GM19238 (cell line): ENCODE results near the gene RPS15A.
"Not testable (repeated sequence)": the region's sequence is repeated elsewhere in the genome, so short reads cannot be mapped to it uniquely, and the experiment has no call there.

Experiments used
- DNase-seq: peaks from one replicate; pipeline ENCODE4 v3.0.0; 2011; ENCODE audit warnings: low spot score; ENCODE audit not compliant: insufficient read length

RPS15A gene

DNA sequence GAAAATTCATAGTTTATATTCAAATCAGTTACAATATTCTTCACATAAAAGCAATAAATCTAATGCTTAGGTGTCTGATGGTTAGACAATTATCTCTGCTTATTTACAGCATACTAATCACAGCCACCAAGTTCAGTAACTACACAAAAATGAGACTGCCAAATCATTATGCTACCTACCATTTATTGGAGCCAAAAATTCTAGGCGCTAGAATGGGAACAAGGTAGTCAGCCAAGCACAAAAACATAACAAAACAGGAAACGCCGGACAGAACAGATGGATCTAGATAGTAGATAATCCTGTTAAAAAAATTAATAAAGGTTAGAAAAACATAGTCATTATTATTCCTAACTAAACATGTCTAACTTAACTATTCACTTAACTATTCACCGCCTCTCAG, 7.6 kb upstream of the RPS15A start:
- no peak for DNase-seq

DNA sequence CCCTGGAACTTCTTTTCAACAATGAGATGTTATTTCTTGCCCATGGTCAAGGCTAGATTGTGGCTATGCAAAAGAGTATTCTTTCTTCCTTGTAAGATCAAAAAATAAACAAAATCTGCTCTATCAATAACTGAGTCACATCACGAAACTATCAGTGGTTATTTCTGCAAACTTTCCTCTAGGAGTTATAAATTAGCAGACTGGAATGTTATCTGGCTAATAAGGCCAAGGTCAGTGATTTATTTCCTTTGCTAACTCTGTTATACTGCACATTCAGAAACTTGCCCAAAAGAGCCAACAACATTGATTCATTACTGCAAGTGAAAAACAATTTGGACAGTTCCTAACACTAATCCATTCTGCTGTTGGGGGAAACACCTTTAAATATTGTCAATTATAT, 6.2 kb upstream of the RPS15A start:
- DNase-seq, result no peak

DNA sequence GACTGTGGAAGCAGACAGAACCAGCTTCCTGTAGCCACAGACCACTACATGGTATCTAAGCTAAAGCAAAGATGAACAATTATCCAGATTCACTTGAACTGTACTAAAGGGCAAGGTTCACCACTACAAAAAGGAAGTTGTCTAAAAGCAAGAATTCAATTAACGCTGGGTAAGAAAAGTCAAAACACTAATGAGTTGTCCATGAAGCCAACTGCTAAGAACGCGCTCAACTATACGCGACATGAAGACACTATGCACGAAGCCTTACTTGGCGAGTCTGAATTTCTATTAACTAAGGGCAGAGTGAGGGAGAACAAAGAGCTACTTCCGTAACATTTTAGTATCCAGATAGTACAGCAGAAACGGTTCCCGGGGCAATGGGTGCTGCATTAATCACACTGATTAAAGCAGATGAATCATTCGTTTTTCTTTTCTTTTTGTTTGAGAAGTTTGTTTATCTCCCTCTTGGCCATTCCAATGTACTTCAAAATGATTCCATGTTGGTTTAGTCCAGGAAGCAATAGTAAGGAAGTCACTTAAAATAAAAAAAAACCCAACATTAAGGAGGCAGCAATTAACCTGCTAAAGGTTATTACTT, 2.8 kb upstream of the RPS15A start:
- DNase-seq, result no peak

DNA sequence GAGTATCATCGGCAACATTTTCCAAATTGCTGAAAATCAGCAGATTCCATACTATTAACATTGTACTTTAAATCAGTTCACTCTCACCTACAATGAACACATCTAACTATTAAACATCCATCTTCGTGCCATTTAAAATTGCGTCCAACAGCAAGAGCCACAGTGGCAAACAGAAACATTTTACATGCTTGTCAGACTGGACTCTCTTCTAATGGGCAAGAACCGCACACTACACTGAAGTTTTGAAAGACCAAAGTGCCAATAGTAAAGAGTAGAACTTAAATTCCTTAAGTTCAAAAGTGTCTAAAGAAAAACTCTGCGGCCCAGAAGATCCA, 652 bp downstream of the RPS15A start:
- no peak for DNase-seq

DNA sequence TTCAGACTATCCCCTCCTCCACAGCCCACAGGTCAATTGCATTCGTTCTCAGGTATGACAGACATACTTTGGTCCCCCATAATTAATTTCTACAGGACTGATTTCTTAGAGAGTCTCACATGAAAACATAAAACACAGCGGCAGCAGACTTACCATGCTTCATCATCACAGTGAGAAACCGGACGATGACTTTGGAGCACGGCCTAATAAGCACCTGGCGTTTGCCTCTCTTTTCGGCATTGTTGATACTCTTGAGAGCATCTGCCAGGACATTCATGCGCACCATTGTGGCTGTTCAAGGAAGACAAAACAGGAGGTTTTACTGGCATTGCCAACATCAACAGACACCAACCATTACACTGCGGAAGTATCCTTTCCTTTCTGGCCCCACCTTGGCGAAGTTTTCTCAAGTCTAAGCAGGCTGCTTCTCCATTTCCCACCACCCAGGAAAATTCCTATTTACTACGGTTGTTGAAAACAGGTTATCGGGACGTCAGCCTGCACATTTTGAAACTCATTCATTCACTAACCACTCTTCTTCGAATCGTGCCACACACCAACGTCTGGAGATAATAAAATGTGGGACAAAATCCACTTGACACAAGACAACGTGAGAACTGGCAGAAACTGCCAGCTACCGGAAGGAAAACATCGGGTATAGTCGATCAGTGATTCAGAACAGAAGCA, 1.2 kb downstream of the RPS15A start:
- no peak for DNase-seq

DNA sequence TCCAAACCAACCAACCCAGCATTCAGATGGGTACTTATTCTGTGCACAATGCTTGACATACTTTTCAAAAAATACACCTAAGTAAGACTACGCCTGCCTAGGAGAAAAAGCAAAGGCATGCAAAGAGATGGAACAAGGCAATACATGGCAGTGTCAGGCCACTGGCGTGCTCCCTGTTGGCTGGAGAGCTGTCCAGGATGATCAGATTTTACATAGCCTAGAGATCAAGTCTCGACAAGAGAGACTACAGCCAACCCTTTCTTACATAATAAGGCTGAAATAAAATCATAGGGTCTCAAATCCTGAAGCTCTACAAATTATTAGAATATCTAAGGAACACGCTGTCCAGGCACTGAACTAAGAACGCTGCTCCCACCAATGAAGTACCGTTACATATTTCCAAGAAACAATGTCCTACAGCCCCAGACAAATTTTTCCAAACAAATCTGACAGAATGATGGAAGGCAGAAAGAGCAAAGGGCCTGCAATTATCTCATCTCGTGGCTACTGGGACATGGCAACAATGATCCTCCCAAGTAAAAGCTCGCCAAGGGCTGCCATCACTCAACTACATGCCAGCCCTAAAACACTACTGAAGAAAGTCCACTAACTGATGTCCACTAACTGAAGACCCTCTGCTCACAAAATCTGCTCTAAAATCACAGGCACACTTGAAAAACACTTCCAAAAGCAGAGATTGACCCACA, 5.1 kb downstream of the RPS15A start:
- DNase-seq, result no peak

DNA sequence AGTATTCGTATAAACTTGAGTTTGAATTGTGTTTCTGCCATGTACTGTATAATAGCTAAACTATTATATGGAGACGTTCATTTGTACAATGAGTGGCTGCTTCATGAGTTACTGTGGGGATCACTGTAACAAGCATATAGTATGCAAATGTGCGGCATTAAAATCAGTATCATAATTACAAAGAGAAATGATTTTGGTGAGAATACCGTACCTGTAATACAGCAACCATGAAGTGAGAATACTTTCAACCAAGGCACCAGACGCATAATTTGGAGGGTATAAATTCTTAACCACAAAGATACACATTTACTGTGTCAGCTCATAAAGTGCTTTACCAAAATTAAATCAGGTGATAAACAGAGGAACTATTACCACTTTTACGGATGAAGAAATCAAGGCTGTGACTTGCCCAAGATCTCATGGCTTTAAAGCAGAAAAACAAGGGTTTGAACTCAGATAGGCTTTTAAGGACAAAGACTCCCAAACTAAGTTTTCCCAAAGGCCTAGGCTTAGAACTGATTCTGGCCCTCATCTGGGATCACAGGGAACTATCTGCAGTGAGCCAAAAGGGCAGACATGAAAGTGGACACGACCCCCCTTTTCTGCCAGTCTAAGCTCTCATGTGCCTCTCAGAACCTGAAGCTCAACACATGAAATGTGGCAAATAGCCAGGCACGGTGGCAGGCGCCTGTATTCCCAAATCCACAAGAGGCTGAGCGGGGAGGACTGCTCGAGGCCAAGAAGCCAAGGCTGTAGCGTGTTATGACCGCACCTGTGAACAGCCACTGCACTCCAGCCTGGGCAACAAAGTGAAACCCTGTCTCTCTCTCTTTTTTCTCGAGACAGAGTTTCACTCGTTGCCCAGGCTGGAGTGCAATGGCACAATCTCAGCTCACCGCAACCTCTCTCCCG, 6.4 kb downstream of the RPS15A start:
- no peak for DNase-seq

DNA sequence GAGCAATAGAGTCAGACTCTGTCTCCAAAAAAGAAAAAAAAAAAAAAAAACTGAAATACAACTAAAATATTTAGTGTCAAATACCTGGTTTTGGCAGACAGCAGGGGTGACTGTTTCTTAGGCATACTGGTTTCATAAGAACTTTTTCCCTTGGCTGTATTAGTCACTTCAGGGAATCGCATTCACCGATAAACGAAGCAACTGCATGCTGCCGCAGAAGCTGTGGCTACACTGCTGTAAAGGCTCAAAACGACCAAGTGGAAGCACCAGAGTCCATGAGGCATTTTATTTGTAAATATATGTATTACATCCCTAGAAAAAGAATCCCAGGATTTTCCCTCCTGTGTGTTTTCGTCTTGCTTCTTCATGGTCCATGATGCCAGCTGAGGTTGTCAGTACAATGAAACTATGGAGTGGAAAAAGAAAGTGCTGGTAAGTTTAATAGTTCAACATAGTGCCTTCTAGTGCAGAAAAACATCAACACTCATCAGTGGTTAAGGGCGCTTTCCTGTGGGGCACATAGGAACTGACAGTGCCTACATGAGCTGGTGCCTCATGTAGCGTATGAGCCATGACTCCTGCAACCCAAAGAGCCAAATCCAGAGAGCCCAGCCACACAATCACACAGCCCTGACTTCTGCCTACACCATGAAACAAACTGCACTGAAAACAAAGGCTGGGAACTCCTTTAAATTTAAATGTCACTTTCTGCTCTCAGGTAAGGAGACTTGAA, 7.3 kb downstream of the RPS15A start:
- DNase-seq, result no peak

DNA sequence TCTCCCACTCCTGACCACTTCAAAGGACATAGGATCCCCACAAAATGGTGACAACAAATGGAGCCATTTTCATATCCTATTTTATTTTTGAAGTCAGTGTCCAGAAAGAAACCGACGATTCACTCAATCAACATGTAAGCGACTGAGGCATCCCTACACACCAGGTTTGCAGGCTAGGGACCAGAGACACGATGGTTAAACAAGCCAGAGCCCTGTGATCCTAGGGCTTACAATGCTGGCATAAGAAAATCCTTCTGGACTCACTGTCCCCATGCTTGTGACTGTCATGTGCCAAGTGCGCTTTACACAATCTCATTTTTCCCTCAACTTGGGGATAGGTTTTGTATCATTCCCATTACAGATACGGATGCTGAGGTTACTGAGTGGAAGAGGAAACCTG, 8.9 kb downstream of the RPS15A start:
- not testable (repeated sequence) for DNase-seq

DNA sequence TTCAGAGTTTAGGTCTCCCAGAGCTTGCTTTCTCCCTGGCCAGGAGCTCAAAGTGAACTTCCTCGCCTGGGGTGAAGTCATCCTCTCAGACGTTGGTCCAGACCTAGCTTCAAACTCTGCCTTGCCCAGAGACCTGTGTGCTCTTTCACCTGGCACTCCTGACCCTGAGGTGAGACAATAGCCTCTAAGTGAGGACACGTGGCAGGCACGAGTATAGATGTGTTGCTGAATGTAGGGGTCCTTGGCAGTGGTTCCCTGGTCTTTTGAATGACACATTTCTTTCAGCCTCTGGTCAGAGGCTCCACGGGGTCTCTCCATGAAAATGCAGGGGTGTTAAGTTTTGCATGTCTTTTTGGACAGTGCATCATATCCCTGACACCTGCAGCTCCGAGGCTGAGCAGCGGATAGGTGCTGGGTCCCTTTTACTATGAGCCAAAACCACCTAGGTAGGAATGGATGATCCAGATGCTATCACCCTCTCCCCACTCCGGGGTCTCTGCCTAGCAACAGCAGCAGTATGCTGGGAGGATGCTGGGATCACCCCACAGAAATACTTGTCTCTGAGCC, 9.6 kb downstream of the RPS15A start:
- DNase-seq, result not testable (repeated sequence)

DNA sequence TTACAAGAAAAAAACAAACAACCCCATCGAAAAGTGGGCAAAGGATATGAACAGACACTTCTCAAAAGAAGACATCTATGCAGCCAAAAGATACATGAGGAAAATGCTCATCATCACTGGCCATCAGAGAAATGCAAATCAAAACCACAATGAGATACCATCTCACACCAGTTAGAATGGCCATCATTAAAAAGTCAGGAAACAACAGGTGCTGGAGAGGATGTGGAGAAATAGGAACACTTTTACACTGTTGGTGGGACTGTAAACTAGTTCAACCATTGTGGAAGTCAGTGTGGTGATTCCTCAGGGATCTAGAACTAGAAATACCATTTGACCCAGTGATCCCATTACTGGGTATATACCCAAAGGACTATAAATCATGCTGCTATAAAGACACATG, 12.5 kb downstream of the RPS15A start:
- not testable (repeated sequence) for DNase-seq

DNA sequence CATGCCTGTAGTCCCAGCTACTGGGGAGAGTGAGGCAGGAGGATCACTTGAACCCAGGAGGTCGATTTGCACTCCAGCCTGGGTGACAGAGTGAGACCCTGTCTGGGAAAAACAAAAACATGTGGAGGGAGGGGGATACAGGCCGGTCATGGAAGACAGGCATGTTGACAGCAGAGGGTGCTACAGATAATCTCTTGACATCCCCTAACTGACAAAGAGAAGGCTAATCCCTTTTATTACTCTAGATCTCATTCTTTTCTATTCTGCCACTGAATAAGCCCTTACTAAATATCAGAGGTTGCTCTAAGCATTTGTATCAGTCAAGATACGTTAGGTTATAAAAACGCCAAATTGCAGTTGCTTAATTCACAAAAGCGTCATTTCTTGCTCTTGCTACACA, 13.8 kb downstream of the RPS15A start:
- not testable (repeated sequence) for DNase-seq

DNA sequence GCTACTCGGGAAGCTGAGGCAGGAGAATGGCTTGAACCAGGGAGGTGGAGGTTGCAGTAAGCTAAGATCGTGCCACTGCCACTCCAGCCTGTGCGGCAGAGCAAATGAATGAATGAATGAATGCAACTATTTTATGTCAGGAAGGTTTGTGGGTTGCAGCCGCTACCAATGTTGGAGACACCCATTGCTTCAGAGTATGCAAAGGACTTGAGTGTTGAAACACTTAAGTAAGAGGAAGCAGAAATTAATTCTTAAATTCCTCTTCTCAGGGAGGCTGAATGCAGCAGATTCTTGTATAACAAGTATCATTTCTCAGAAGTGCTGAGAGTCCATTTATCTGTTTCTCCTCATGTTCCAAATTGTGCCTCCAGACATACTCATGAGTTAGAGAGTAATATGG, 15.5 kb downstream of the RPS15A start:
- not testable (repeated sequence) for DNase-seq

DNA sequence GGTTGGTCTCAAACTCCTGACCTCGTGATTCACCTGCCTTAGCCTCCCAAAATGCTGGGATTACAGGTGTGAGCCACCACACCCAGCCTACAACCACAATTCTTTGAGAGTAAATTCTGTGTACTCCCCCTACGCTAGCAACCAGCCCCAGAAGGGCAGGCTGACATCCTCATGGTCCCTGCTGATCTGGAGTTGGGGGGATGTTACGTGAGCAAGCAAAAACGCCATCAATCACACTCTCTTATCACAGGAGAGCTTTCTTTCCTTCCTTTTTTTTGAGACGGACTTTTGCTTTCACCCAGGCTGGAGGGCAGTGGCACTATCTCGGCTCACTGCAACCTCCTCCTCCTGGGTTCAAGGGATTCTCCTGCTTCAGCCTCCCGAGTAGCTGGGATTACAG, 18.0 kb downstream of the RPS15A start:
- not testable (repeated sequence) for DNase-seq

DNA sequence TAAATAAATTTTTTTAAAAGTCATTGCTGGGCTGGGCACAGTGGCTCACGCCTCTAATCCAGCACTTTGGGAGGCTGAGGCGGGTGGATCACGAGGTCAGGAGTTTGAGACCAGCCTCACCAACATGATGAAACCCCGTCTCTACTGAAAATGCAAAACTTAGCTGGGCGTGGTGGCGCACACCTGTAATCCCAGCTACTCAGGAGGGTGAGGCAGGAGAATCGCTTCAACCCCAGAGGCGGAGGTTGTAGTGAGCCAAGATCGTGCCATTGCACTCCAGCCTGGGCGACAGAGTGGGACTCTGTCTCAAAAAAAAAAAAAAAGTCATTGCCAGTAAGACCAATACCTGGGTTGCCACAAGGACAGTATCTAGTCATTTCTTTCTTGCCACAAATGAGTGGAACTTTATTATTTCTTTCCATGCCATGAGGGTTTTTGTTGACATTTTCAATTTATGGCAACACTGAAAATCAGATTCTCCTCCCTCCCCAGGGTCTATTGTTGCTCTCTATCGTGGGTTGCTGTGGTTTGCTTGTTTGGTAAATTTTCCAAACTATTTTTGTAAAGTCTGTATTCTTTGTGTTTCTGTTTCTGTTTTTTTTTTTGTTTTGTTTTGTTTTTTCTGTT, 19.7 kb downstream of the RPS15A start:
- not testable (repeated sequence) for DNase-seq

DNA sequence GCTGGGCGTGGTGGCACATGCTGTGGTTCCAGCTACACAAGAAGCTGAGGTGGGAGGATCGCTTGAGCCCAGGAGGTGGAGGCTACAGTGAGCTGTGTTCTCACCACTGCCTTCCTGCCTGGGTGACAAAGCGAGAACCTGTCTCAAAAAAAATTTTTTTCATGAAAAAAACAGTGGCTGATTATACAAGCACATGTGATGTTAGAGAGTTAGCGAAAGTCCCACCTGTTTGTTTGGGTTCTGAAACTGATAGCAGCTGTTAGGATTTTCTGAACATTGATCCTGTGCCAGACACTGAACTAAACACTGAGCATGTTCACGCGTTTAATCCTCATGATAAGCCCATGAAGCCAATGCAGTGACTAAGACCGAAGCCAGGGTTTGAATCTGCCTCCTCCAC, 22.9 kb downstream of the RPS15A start:
- not testable (repeated sequence) for DNase-seq

DNA sequence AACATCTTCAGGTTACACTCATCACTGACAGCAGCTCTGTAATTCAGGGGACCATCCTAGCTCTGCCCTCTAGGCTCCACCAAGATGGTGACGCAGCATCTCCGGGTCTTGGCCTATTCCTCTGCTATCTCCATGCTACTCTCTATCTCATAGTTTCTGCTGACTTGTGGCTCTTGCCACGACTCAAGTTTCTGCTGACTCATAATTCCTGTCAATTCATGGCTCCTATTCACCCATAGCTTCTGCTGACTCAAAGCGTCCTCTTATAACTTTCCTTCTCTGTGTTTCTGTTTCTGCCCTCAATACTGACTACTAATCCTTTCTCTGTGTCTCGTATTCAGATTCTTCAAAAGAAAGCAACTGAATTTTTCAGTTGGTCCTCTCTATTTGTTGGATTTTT, 27.4 kb downstream of the RPS15A start:
- not testable (repeated sequence) for DNase-seq

DNA sequence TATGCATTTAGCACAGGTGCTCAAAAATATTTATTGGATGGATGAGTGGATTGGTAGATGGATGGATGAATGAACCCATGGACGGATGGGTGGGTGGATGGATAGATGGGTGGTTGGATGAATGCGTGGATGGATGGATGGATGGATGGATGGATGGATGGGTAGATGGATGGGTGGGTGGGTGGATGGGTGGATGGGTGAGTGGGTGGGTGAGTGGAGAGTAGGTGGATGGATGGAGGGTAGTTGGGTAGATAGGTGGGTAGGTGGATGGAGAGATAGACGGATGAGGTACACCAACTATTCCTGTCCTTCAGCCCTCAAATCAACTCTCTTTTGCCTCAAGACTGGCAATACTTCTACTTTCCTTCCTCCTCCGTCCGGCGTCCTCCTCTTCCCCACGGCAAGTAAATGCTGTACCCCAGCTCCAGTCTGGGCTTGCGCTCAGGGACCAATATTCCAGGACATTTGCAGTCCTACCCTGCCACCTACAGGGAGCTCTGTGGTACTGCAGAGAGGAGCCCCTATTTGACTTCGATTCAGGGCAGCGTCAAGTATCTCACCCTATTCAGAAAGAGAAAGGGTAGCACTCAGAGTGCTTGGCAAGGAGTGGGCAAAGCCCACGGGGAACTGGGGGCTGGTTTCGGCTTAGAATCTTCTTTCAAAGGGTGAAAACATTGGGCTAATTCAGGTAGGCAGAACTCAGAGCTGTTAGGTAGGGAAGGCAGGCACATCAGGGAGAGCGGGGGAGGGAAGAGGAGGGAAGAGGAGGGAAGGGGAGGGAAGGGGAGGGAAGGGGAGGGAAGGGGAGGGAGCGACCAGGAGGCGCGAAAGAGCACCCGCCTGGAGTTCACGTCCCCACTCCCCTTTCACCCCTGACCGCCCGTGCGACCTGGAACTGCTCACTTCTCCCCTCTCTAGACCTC, 30.3 kb downstream of the RPS15A start:
- DNase-seq, result not testable (repeated sequence)

DNA sequence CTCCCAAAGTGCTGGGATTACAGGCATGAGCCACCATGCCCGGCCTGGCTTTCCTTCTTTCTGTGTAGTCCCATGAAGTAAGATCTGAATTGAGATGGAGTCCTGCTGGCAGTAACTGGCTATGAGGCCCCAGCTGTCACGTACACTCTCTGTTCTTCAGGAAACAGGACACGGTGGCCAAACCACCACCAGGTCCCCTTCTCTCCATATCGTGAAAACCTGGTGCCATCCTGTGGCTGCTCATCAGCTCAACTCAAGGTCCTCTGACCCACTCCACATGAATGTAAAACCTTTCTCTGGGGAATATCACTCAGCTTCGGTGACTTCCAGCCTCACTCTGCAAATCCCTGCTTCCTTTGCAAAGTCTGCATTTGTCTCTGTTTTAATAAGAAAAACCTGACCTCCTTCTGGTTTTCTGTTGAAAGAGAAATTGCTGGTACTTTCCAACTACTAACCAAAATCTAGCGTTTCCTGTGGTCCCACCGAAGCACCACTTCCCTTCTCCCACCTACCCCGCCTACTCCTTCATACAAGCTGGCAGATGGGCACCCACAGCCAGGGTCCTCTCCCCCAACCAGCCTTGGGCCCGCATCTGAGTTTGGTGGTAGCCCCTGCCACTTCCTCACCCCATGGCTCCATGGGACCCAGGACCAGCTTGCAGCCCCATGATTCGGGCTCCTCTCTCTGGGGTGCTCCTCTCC, 32.0 kb downstream of the RPS15A start:
- not testable (repeated sequence) for DNase-seq
